Measurements from ENCODE around the gene PTPN1.

DNA sequence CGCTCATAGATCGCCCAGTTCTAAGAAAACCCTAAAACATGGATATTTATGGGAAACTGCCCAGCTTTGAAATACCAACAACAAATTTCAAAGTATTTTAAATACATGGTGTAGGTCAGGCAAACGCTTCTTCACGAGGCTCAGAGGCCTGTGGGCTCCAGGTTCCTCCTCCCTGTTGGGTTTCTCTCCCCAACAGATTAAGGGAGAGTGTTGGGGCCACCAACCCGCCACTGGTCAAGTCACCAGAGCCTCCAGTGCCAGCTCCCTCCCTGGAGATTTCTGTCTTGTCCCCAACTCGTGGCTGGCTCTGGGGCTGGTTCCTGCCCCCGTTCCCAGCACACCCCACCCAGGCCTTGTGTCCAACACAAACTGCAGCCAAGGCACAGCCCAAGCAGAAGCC lies 87.9 kb downstream of the PTPN1 start:
- TF ChIP-seq, protein P1, sequence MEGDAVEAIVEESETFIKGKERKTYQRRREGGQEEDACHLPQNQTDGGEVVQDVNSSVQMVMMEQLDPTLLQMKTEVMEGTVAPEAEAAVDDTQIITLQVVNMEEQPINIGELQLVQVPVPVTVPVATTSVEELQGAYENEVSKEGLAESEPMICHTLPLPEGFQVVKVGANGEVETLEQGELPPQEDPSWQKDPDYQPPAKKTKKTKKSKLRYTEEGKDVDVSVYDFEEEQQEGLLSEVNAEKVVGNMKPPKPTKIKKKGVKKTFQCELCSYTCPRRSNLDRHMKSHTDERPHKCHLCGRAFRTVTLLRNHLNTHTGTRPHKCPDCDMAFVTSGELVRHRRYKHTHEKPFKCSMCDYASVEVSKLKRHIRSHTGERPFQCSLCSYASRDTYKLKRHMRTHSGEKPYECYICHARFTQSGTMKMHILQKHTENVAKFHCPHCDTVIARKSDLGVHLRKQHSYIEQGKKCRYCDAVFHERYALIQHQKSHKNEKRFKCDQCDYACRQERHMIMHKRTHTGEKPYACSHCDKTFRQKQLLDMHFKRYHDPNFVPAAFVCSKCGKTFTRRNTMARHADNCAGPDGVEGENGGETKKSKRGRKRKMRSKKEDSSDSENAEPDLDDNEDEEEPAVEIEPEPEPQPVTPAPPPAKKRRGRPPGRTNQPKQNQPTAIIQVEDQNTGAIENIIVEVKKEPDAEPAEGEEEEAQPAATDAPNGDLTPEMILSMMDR (IDR thresholded peaks at IDR 0.05 in 8 of 11, conservative IDR thresholded peaks at IDR 0.05 in 3 of 11): no peak
- TF ChIP-seq POLR2A (IDR thresholded peaks at IDR 0.05) (no peak), POLR2AphosphoS5 (IDR thresholded peaks at IDR 0.05) (no peak)
